Activated B cell treated with CpG ODN at 0.5 μM for 24 hours (primary cell): ENCODE measurements around the gene FANK1. TPM values are rescaled to one million over a fixed set of nuclear protein-coding genes. Genes with fewer than 3 reads are reported as not detected.
A peak's percentile ranks its signal among the peaks of the same experiment; 100 is the strongest.
"Not testable (repeated sequence)": the region's sequence is repeated elsewhere in the genome, so short reads cannot be mapped to it uniquely, and the experiment has no call there.

Source experiments
- ATAC-seq: fragments of 200-7000 bp; cut with Tn5 transposase; one replicate; pipeline ENCODE4 v1.10.0; 2021; ENCODE audit warnings: low read depth, mild to moderate bottlenecking, moderate library complexity
- CTCF ChIA-PET: fragments of 350-600 bp; sonication (Branson Sonifier 250); formaldehyde crosslinking; loops from one replicate; lab custom pipeline; 2021; ENCODE audit warnings: antibody characterized with exemption; lab: Charles Lee
- POLR2A ChIA-PET: fragments of 350-600 bp; sonication (Branson Sonifier 250); formaldehyde crosslinking; loops from one replicate; lab custom pipeline; 2021; ENCODE audit warnings: antibody characterized with exemption; lab: Charles Lee
- DNase-seq: peaks from one replicate; pipeline ENCODE4 v3.0.0; 2022
- H3K27ac Mint-ChIP-seq: one replicate; pipeline ENCODE4 v1.8.0; 2020; ENCODE audit warnings: mixed read lengths
- H3K27me3 Mint-ChIP-seq: one replicate; pipeline ENCODE4 v1.8.0; 2021; ENCODE audit warnings: mixed read lengths
- H3K36me3 Mint-ChIP-seq: one replicate; pipeline ENCODE4 v1.8.0; 2021; ENCODE audit warnings: low read depth, mixed read lengths
- H3K4me1 Mint-ChIP-seq: one replicate; pipeline ENCODE4 v1.8.0; 2021; ENCODE audit warnings: mixed read lengths
- H3K4me3 Mint-ChIP-seq: one replicate; pipeline ENCODE4 v1.8.0; 2020; ENCODE audit warnings: mild to moderate bottlenecking, mixed read lengths
- H3K9me3 Mint-ChIP-seq: one replicate; pipeline ENCODE4 v1.8.0; 2020; ENCODE audit warnings: mixed read lengths
- CTCF ChIP-seq: fragments of 200-600 bp; IDR thresholded peaks from one replicate; pipeline ENCODE4 v1.8.0; 2022; ENCODE audit warnings: antibody characterized with exemption, mild to moderate bottlenecking
- intact Hi-C: fragments of 100-400 bp; cut with micrococcal nuclease; formaldehyde crosslinking; loops from one replicate; pipeline ENCODE4 v1.15.1; 2024
- total RNA-seq: library from RNA; stranded (reverse); gene quantifications from 2 replicates; pipeline ENCODE4 v1.2.3, GENCODE V29; 2022

FANK1 gene
- total RNA-seq, 1 donor from 2014 or later: 0.42 TPM

- DNase-seq: no peak
- no peaks in the 10 kb centered on the region for H3K9me3 Mint-ChIP-seq
- TF ChIP-seq CTCF: no peak
- ChIA-PET POLR2A (interaction anchor here (0.7 kb wide), 2 partner anchors 15 to 1786 kb away, joined by 6 to 8 read pairs; no protein-coding TSS in a partner anchor), CTCF (no interaction called here)
- peaks cover 2% of the 10 kb centered on the region for H3K27me3 Mint-ChIP-seq
- H3K4me3 Mint-ChIP-seq: no peak overlapping the region
- H3K4me1 Mint-ChIP-seq: peaks cover 21% of the 10 kb centered on the region
- no peak overlapping the region for H3K27ac Mint-ChIP-seq
- ATAC-seq: no peak
- H3K36me3 Mint-ChIP-seq: no peaks in the 10 kb centered on the region
- intact Hi-C loops: loop anchor here (10.0 kb wide), 1 partner anchor 1332 kb away; no protein-coding TSS in a partner anchor
Measured at GRCh38 chr10:126046831-126047230, 150.5 kb downstream of the FANK1 start.

GRCh38 chr10:126047749-126048148 is 151.4 kb downstream of the FANK1 start:
- peak overlapping the region; percentile 8 for H3K27ac Mint-ChIP-seq
- H3K27me3 Mint-ChIP-seq, CTCF ChIA-PET, H3K36me3 Mint-ChIP-seq, H3K4me3 Mint-ChIP-seq, POLR2A ChIA-PET, DNase-seq, ATAC-seq, H3K9me3 Mint-ChIP-seq: not testable (repeated sequence)
- H3K4me1 Mint-ChIP-seq: peaks cover 11% of the 10 kb centered on the region
- intact Hi-C loops: loop anchor here (10.0 kb wide), 1 partner anchor 1333 kb away; no protein-coding TSS in a partner anchor

GRCh38 chr10:126049759-126050700 is 153.7 kb downstream of the FANK1 start:
- Mint-ChIP-seq H3K4me1 (peaks cover 2% of the 10 kb centered on the region), H3K4me3 (no peak overlapping the region), H3K27me3 (peaks cover 5% of the 10 kb centered on the region), H3K36me3 (no peaks in the 10 kb centered on the region), H3K27ac (no peak overlapping the region), H3K9me3 (no peaks in the 10 kb centered on the region)
- DNase-seq: no peak
- intact Hi-C loops: loop anchor here (10.0 kb wide), 1 partner anchor 1335 kb away; no protein-coding TSS in a partner anchor
- no peak for ATAC-seq
- CTCF ChIA-PET: no interaction called here
- POLR2A ChIA-PET: no interaction called here
- no peak for TF ChIP-seq CTCF

GRCh38 chr10:126052171-126052570 is 155.8 kb downstream of the FANK1 start:
- Mint-ChIP-seq H3K4me1 (peaks cover 2% of the 10 kb centered on the region), H3K27ac (no peak overlapping the region), H3K36me3 (no peaks in the 10 kb centered on the region), H3K27me3 (peaks cover 11% of the 10 kb centered on the region), H3K4me3 (no peak overlapping the region), H3K9me3 (no peaks in the 10 kb centered on the region)
- ChIA-PET CTCF (no interaction called here), POLR2A (interaction anchor here (1.0 kb wide), 1 partner anchor 9 kb away, joined by 3 read pairs; no protein-coding TSS in a partner anchor)
- no peak for ATAC-seq
- TF ChIP-seq CTCF: no peak
- intact Hi-C loops: loop anchor here (1.0 kb wide), 1 partner anchor 10 kb away; no protein-coding TSS in a partner anchor
- DNase-seq: no peak

- Mint-ChIP-seq H3K4me3 (no peak overlapping the region), H3K27ac (no peak overlapping the region), H3K9me3 (no peaks in the 10 kb centered on the region), H3K27me3 (peaks cover 11% of the 10 kb centered on the region), H3K36me3 (no peaks in the 10 kb centered on the region), H3K4me1 (peaks cover 5% of the 10 kb centered on the region)
- ATAC-seq: no peak
- intact Hi-C loops: no loop called here
- ChIA-PET POLR2A (no interaction called here), CTCF (no interaction called here)
- no peak for DNase-seq
- no peak for TF ChIP-seq CTCF
Measured at GRCh38 chr10:126054191-126054590, 157.8 kb downstream of the FANK1 start.
